ENCODE results near the gene TRAF3. TPM values are rescaled to one million over a fixed set of nuclear protein-coding genes. Genes with fewer than 3 reads are reported as not detected.

Gene TRAF3
- total RNA-seq, 1 donor from 2014 or later = 19.7 TPM

DNA sequence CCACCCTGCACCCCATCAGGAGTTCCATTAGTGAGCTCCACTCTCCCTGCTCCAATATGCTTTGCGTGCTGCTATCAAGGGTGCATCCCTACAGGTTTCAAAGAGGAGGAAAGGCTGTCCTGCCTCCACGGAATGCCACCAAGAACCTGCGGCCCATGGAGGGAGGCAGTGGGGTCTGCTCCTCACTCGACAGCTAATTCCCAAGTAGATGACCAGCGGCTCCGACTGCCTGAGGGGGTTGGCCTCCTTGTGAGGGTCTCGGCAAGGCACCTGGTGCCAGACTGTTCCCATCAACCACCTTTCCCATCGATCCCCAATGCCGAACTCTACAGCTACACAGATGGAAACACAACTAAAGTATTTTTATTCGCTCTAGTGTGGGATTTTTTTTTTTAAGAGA is 181.2 kb downstream of the TRAF3 start:
- DNase-seq (no peak), ATAC-seq (no peak)
- intact Hi-C loops (cut with DNase I) = no loop called here
- Histone ChIP-seq H3K27me3 (ENCODE audit: low read depth) (no peaks in the 10 kb centered on the region), H3K4me3 (no peak overlapping the region), H3K27ac (no peak overlapping the region), H3K4me1 (no peaks in the 10 kb centered on the region), H3K36me3 (peaks cover 98% of the 10 kb centered on the region), H3K9me3 (no peaks in the 10 kb centered on the region)
- TF ChIP-seq, protein P1, sequence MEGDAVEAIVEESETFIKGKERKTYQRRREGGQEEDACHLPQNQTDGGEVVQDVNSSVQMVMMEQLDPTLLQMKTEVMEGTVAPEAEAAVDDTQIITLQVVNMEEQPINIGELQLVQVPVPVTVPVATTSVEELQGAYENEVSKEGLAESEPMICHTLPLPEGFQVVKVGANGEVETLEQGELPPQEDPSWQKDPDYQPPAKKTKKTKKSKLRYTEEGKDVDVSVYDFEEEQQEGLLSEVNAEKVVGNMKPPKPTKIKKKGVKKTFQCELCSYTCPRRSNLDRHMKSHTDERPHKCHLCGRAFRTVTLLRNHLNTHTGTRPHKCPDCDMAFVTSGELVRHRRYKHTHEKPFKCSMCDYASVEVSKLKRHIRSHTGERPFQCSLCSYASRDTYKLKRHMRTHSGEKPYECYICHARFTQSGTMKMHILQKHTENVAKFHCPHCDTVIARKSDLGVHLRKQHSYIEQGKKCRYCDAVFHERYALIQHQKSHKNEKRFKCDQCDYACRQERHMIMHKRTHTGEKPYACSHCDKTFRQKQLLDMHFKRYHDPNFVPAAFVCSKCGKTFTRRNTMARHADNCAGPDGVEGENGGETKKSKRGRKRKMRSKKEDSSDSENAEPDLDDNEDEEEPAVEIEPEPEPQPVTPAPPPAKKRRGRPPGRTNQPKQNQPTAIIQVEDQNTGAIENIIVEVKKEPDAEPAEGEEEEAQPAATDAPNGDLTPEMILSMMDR (IDR thresholded peaks at IDR 0.05) = no peak

Other genes starting within 250 kb of the TRAF3 start
- gene RCOR1, start 184.8 kb upstream of the TRAF3 start, total RNA-seq = 53.6 TPM
- gene AMN, start 145.2 kb downstream of the TRAF3 start, total RNA-seq = 13.7 TPM

All from lower lobe of right lung (tissue), 2 donors.